Nephron (organoid): ENCODE measurements around the gene HRAS.

Experiments used
- H3K27ac Mint-ChIP-seq, 3 experiments: 2 replicates each; pipeline ENCODE4 v1.8.0; 2020; ENCODE audit warnings: mixed read lengths in 3 of 3, mild to moderate bottlenecking in 2 of 3, moderate library complexity in 1 of 3
- H3K27me3 Mint-ChIP-seq: 2 replicates; pipeline ENCODE4 v1.8.0; 2021; ENCODE audit warnings: low read depth, mild to moderate bottlenecking, moderate library complexity, mixed read lengths
- H3K36me3 Mint-ChIP-seq: 2 replicates; pipeline ENCODE4 v1.8.0; 2020; ENCODE audit warnings: low read depth, mixed read lengths
- H3K4me1 Mint-ChIP-seq: 2 replicates; pipeline ENCODE4 v1.8.0; 2020; ENCODE audit warnings: mixed read lengths
- H3K4me3 Mint-ChIP-seq, 3 experiments: 2 replicates each; pipeline ENCODE4 v1.8.0; 2020; ENCODE audit warnings: mild to moderate bottlenecking in 3 of 3, mixed read lengths in 3 of 3, moderate library complexity in 2 of 3
- H3K9me3 Mint-ChIP-seq: 2 replicates; pipeline ENCODE4 v1.8.0; 2020; ENCODE audit warnings: mixed read lengths
- TF ChIP-seq, protein P1 (sequence below), 3 experiments: fragments of 200-600 bp; sonication (generic); IDR thresholded peaks; one replicate each; pipeline ENCODE4 v1.5.0; 2021; ENCODE audit warnings: antibody characterized with exemption in 3 of 3; ENCODE audit not compliant: unreplicated experiment in 3 of 3

Gene HRAS

DNA sequence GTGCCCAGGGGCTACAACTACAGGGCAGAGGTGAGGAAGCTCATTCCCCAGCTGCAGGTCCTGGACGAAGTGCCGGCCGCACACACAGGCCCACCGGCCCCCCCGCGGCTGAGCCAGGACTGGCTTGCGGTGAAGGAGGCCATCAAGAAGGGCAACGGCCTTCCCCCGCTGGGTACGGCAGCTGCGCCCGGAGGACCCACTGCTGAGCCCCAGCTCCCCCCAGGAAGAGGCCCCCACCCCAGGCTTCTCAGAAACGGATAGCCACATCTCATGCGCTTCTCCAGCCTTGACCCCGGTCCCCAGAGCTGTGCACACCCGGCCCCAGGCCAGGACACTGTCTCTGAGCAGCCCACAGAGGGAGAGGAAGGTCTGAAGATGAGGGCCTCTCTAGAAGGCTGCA is 15.8 kb upstream of the HRAS start:
- Mint-ChIP-seq H3K4me1 (no peaks in the 10 kb centered on the region), H3K4me3 (no peak overlapping the region), H3K27ac (no peak overlapping the region), H3K36me3 (no peaks in the 10 kb centered on the region), H3K27me3 (peaks cover 26% of the 10 kb centered on the region), H3K9me3 (no peaks in the 10 kb centered on the region)
- TF ChIP-seq, protein P1, sequence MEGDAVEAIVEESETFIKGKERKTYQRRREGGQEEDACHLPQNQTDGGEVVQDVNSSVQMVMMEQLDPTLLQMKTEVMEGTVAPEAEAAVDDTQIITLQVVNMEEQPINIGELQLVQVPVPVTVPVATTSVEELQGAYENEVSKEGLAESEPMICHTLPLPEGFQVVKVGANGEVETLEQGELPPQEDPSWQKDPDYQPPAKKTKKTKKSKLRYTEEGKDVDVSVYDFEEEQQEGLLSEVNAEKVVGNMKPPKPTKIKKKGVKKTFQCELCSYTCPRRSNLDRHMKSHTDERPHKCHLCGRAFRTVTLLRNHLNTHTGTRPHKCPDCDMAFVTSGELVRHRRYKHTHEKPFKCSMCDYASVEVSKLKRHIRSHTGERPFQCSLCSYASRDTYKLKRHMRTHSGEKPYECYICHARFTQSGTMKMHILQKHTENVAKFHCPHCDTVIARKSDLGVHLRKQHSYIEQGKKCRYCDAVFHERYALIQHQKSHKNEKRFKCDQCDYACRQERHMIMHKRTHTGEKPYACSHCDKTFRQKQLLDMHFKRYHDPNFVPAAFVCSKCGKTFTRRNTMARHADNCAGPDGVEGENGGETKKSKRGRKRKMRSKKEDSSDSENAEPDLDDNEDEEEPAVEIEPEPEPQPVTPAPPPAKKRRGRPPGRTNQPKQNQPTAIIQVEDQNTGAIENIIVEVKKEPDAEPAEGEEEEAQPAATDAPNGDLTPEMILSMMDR (IDR thresholded peaks at IDR 0.05; ENCODE audit: unreplicated experiment in 3 of 3) = no peak

DNA sequence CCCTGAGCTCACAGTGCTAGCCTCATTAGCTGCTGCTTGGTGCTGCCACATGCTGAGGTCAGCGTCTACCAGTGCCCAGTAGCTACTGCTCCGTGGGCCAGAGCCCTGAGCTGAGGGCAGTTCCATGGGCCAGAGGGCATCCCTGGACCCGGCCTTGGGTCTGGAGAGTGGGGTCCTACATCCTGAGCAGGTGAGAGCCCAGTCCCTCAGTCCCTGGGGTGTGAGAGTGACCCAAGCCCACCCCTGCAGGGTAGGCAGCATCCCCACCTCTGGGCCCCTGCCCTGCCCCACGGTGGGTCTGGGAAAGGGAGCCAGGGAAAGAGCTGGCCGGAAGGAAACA is 15.3 kb upstream of the HRAS start:
- Mint-ChIP-seq H3K36me3 (no peaks in the 10 kb centered on the region), H3K9me3 (no peaks in the 10 kb centered on the region), H3K4me3 (no peak overlapping the region), H3K4me1 (no peaks in the 10 kb centered on the region), H3K27ac (no peak overlapping the region), H3K27me3 (peaks cover 24% of the 10 kb centered on the region)
- TF ChIP-seq, protein P1 (IDR thresholded peaks at IDR 0.05; ENCODE audit: unreplicated experiment in 3 of 3) = no peak

DNA sequence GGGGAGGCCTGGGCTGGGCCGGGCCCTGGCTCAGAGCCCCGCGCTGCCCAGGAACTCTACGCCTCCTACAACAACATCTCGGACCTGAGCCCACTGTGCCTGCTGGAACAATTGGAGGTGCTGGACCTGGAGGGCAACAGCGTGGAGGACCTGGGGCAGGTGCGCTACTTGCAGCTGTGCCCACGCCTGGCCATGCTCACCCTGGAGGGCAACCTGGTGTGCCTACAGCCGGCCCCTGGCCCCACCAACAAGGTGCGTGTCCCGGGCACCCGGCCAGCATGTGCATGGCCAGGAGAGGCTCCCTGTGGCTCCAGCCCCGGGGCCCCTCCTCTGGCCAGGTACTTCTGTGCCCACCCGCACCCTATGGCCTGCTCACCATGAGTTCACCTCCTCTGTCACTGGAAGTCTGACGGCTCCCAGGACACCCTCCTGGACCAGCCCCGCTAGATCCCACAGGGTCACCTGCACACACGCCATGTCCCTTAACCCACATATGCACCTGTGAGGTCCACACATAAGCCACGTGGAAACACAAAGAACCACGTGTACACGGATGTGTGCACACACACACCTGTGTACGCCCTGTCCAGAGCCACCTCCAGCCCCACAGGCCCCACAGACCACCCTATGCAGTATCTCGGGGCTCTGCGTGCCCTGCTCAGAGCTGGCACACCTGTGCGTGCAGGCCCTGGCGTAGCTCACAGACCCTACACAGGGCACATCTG is 14.8 kb upstream of the HRAS start:
- Mint-ChIP-seq H3K4me3 (no peak overlapping the region), H3K27ac (no peak overlapping the region), H3K36me3 (no peaks in the 10 kb centered on the region), H3K27me3 (peaks cover 24% of the 10 kb centered on the region), H3K4me1 (no peaks in the 10 kb centered on the region), H3K9me3 (no peaks in the 10 kb centered on the region)
- TF ChIP-seq, protein P1 (IDR thresholded peaks at IDR 0.05; ENCODE audit: unreplicated experiment in 3 of 3) = no peak

- TF ChIP-seq, protein P1 (IDR thresholded peaks at IDR 0.05; ENCODE audit: unreplicated experiment in 3 of 3) = no peak
- no peak overlapping the region for H3K27ac Mint-ChIP-seq
- H3K36me3 Mint-ChIP-seq = no peaks in the 10 kb centered on the region
- no peak overlapping the region for H3K4me3 Mint-ChIP-seq
- no peaks in the 10 kb centered on the region for H3K4me1 Mint-ChIP-seq
- peaks cover 21% of the 10 kb centered on the region for H3K27me3 Mint-ChIP-seq
- no peaks in the 10 kb centered on the region for H3K9me3 Mint-ChIP-seq
Observed at GRCh38 chr11:548700-549603, 13.6 kb upstream of the HRAS start.

DNA sequence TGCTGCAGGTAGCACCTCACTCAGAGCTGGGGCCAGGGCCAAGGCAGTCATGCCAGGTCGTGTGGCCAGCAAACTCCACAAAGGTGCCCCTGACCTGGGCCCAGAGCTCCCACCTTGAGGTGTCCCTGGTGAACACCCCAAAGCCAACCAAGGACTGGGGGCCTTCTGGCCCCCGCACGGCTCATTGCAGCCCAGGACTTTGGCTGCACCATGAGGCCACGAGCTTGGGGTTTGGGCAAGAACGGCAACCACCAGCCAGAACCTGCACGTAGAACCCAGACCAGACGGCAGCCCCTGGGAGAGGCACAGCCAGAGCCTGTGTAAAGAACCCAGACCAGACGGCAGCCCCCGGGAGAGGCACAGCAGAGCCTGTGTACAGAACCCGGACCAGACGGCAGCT is 9.8 kb upstream of the HRAS start:
- TF ChIP-seq, protein P1 (IDR thresholded peaks at IDR 0.05; ENCODE audit: unreplicated experiment in 3 of 3) = no peak
- H3K27me3 Mint-ChIP-seq = peaks cover 11% of the 10 kb centered on the region
- H3K4me1 Mint-ChIP-seq = no peaks in the 10 kb centered on the region
- no peak overlapping the region for H3K27ac Mint-ChIP-seq
- H3K9me3 Mint-ChIP-seq = no peaks in the 10 kb centered on the region
- no peak overlapping the region for H3K4me3 Mint-ChIP-seq
- H3K36me3 Mint-ChIP-seq = no peaks in the 10 kb centered on the region
